ENCODE results near the gene SLC26A4. TPM values are rescaled to one million over a fixed set of nuclear protein-coding genes. Genes with fewer than 3 reads are reported as not detected.

The SLC26A4 gene
- total RNA-seq, 4 donors from 2014 or later = 1.2 to 4.4 (median 1.7) TPM; not detected in 1

DNA sequence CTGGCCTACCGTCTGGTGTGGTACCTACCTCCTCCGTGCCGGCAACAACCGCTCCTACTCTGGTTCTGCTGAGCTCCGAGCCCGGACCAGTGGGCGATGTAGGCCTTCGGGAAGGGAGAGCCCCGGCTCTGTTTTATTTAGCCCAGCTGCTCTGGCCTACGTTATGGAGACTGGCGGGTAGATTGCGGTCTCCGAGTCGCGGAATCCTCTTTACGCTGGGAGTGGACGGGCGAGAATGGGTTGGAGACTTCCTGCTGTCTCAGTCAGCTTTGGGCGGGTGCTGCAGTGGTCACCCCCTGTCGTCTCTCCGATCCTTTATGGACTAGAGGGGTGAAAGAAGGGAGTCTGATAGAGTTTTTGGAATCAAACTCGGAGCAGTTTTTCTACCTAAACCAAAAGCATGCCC is 83.7 kb downstream of the SLC26A4 start:
- Histone ChIP-seq H3K4me3 (peak overlapping the region; percentile 84 to 97), H3K4me1 (peaks cover 0 to 9% of the 10 kb centered on the region in 2 donors), H3K27ac (peak overlapping the region; percentile 97), H3K27me3 (no peaks in the 10 kb centered on the region), H3K36me3 (no peaks in the 10 kb centered on the region), H3K9me3 (no peaks in the 10 kb centered on the region)
- no peak for TF ChIP-seq POLR2A (IDR thresholded peaks at IDR 0.05)
- TF ChIP-seq, protein P1, sequence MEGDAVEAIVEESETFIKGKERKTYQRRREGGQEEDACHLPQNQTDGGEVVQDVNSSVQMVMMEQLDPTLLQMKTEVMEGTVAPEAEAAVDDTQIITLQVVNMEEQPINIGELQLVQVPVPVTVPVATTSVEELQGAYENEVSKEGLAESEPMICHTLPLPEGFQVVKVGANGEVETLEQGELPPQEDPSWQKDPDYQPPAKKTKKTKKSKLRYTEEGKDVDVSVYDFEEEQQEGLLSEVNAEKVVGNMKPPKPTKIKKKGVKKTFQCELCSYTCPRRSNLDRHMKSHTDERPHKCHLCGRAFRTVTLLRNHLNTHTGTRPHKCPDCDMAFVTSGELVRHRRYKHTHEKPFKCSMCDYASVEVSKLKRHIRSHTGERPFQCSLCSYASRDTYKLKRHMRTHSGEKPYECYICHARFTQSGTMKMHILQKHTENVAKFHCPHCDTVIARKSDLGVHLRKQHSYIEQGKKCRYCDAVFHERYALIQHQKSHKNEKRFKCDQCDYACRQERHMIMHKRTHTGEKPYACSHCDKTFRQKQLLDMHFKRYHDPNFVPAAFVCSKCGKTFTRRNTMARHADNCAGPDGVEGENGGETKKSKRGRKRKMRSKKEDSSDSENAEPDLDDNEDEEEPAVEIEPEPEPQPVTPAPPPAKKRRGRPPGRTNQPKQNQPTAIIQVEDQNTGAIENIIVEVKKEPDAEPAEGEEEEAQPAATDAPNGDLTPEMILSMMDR (IDR thresholded peaks at IDR 0.05) = no peak
- intact Hi-C loops (cut with DNase I; ENCODE audit: low total_unique reads) = no loop called here
- no peak for DNase-seq

DNA sequence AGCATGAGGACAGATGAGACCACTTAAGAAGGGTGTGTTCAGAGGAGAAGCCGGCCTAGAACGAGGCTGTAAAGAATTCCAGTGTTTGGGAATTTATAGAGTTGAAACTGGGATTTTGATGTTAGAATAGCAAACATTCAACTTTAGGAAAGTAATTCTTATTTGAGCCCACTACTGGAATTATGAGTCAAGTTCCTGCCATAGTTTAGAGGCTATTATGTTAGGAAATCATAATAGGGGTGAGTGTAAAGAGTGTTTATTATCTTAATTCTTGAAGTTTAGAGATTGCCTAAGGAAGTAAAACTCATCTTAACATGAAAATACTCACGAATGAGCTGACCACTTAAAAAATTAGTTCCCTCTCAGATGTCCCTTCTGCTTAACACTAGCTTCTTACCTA is 85.4 kb downstream of the SLC26A4 start:
- H3K27ac ChIP-seq = no peak overlapping the region
- intact Hi-C loops (cut with DNase I; ENCODE audit: low total_unique reads) = no loop called here
- TF ChIP-seq, protein P1 (IDR thresholded peaks at IDR 0.05) = no peak
- no peak for TF ChIP-seq POLR2A (IDR thresholded peaks at IDR 0.05)
- H3K4me1 ChIP-seq = peaks cover 0 to 9% of the 10 kb centered on the region in 2 donors
- no peaks in the 10 kb centered on the region for H3K36me3 ChIP-seq
- H3K27me3 ChIP-seq = no peaks in the 10 kb centered on the region
- no peaks in the 10 kb centered on the region for H3K9me3 ChIP-seq
- no peak for DNase-seq
- no peak overlapping the region for H3K4me3 ChIP-seq

DNA sequence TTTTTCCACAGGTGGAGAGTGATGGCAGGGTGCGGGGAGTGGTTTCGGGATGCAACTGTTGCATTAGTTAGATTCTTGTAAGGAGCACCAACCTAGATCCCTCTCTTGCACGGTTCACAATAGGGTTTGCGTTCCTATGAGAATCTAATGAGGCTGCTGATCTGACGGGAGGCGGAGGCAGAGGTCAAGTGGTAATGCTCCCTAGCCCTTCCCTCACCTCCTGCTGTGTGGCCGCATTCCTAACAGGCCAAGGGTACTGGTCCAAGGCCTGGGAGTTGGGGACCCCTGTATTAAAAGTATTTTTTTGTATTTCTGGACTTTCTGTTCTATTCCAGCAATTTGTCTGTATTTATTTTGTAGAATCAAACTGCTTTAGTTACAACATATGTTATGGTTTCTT is 90.5 kb downstream of the SLC26A4 start:
- Histone ChIP-seq H3K27ac (no peak overlapping the region), H3K9me3 (no peaks in the 10 kb centered on the region), H3K4me1 (no peaks in the 10 kb centered on the region), H3K27me3 (no peaks in the 10 kb centered on the region), H3K4me3 (no peak overlapping the region), H3K36me3 (no peaks in the 10 kb centered on the region)
- intact Hi-C loops (cut with DNase I; ENCODE audit: low total_unique reads) = no loop called here
- TF ChIP-seq POLR2A (IDR thresholded peaks at IDR 0.05) = no peak
- TF ChIP-seq, protein P1 (IDR thresholded peaks at IDR 0.05) = no peak
- DNase-seq = no peak

DNA sequence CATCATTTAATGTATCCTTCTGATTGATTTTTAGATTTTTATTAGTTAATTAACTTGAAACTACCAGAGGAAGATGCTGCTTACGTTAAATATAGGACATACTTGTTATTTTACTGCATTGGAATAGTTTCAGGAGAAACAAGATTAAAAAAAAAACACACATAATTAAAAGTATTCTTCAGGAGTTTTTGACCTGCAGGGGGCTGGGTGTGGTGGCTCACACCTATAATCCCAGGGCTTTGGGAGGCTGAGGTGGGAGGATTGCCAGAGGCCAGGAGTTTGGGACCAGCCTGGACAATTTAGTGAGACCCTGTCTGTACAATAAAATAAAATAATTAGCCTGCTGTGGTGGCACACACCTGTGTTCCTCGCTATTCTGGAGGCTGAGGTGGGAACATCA is 94.0 kb downstream of the SLC26A4 start:
- Histone ChIP-seq H3K4me3 (no peak overlapping the region), H3K9me3 (no peaks in the 10 kb centered on the region), H3K27ac (no peak overlapping the region), H3K27me3 (no peaks in the 10 kb centered on the region), H3K36me3 (no peaks in the 10 kb centered on the region), H3K4me1 (no peaks in the 10 kb centered on the region)
- TF ChIP-seq, protein P1 (IDR thresholded peaks at IDR 0.05) = no peak
- TF ChIP-seq POLR2A (IDR thresholded peaks at IDR 0.05) = no peak
- intact Hi-C loops (cut with DNase I; ENCODE audit: low total_unique reads) = no loop called here
- no peak for DNase-seq

DNA sequence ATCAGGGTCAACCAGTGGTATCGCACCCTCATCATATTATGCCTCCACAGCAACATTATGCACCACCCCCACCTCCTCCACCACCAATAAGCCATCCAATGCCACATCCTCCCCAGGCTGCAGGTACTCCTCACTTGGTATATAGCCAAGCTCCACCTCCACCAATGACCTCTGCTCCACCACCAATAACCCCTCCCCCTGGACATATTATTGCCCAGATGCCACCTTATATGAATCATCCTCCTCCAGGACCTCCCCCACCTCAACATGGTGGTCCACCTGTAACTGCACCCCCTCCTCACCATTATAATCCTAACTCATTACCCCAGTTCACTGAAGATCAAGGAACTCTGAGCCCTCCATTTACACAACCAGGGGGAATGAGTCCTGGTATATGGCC is 98.0 kb downstream of the SLC26A4 start:
- Histone ChIP-seq H3K27ac (no peak overlapping the region), H3K4me3 (no peak overlapping the region), H3K27me3 (no peaks in the 10 kb centered on the region), H3K36me3 (no peaks in the 10 kb centered on the region), H3K9me3 (no peaks in the 10 kb centered on the region), H3K4me1 (no peaks in the 10 kb centered on the region)
- no peak for DNase-seq
- intact Hi-C loops (cut with DNase I; ENCODE audit: low total_unique reads) = no loop called here
- TF ChIP-seq POLR2A (IDR thresholded peaks at IDR 0.05) = no peak
- TF ChIP-seq, protein P1 (IDR thresholded peaks at IDR 0.05) = no peak
